HG03439 (cell line): Measurements from ENCODE around the gene MUC4.
"Not testable (repeated sequence)": the region's sequence is repeated elsewhere in the genome, so short reads cannot be mapped to it uniquely, and the experiment has no call there.

ENCODE experiments used
- ATAC-seq: cut with Tn5 transposase; IDR thresholded peaks from one replicate; pipeline ENCODE4 v1.9.1; 2021; ENCODE audit warnings: mild to moderate bottlenecking, moderate library complexity; ENCODE audit not compliant: unreplicated experiment

The MUC4 gene

GRCh38 chr3:195785781-195786405 lies 25.8 kb downstream of the MUC4 start:
- not testable (repeated sequence) for ATAC-seq

GRCh38 chr3:195784031-195784430 lies 27.7 kb downstream of the MUC4 start:
- ATAC-seq: not testable (repeated sequence)

- ATAC-seq: not testable (repeated sequence)
Measured at GRCh38 chr3:195781236-195781635, 30.5 kb downstream of the MUC4 start.

- ATAC-seq: no peak
Measured at GRCh38 chr3:195777975-195778374, 33.8 kb downstream of the MUC4 start.

- no peak for ATAC-seq
Measured at GRCh38 chr3:195774917-195775316, 36.8 kb downstream of the MUC4 start.

- no peak for ATAC-seq
Measured at GRCh38 chr3:195773956-195774537, 37.7 kb downstream of the MUC4 start.

GRCh38 chr3:195771646-195772300 lies 40.0 kb downstream of the MUC4 start:
- no peak for ATAC-seq

DNA sequence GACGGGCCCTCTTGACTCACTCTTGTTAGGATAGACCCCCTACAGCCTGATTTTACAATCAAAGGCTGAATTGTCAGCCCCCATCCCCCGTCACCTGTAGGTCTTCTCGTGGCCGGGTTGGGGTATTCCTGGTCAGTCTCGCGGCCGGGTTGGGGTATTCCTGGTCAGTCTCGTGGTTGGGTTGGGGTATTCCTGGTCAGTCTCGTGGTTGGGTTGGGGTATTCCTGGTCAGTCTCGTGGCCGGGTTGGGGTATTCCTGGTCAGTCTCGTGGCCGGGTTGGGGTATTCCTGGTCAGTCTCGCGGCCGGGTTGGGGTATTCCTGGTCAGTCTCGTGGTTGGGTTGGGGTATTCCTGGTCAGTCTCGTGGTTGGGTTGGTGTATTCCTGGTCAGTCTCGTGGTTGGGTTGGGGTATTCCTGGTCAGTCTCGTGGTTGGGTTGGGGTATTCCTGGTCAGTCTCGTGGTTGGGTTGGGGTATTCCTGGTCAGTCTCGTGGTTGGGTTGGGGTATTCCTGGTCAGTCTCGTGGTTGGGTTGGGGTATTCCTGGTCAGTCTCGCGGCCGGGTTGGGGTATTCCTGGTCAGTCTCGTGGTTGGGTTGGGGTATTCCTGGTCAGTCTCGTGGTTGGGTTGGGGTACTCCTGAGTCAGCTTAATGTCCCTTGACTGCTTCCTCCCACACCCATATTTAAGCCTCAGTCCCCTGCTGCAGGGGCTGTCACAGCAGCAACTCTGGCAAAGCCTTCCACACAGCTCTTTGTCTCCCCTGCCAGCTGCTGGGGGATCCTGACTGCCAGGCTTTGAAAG lies 40.7 kb downstream of the MUC4 start:
- ATAC-seq: not testable (repeated sequence)

GRCh38 chr3:195770081-195770840 lies 41.5 kb downstream of the MUC4 start:
- ATAC-seq: no peak

DNA sequence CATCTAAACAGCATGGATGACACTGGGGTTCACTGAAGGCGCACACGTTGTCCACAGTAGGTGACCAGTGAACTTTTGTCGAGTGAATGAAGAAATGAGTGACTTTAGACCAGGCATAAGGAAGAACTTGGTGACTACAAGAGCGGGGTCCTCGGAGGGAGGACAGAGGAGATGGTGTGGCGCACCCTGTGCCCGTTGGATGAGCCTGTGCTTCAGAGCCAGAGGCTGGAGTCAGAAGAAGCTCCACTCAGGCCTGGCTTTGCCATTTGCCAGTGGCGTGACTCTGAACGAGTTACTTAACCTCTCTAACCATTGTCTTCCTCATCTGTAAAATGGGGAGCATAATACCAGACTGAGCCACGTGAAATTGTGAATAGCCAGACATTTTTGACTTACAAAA lies 42.2 kb downstream of the MUC4 start:
- ATAC-seq: no peak

DNA sequence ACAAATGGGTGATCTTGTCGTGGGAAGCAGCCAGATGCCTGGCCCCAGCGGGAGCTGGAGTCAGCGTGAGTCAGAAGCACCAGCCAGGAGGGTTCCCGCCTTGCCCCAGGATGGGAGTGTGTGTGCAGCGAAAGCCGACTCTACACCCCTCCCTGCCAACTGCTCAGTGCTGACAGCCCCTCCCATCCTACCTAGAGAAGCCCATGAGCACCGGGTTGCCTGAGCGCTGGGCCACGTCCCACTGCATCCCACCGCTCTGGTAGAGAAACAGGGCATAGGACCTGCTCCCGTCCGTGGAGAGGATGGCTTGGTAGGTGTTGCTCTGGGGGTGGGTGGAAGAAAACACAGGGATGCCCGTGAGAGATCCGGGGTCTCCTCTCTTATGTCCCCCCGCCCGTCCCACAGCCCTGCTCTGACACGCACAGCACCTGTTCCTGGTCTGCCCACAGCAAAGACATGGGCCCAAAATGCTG lies 42.9 kb downstream of the MUC4 start:
- ATAC-seq: no peak

GRCh38 chr3:195768414-195768813 lies 43.3 kb downstream of the MUC4 start:
- no peak for ATAC-seq

DNA sequence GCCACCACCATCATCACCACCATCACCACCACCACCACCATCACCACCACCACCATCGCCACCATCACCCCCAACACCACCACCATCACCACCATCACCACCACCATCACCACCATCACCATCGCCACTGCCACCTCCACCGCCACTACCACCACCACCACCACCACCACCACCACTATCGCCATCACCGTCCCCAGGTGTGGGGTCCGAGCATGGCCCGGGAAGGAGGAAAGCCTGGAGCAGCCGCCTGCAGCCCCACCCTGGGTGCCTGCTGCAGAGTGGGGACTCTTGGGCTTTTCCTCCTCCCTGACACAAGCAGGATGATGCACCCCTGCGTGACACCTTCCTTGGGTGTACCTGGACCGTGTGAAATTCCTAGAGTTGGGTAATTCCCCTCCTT lies 43.9 kb downstream of the MUC4 start:
- ATAC-seq: no peak

- no peak for ATAC-seq
Measured at GRCh38 chr3:195766671-195767070, 45.1 kb downstream of the MUC4 start.

- no peak for ATAC-seq
Measured at GRCh38 chr3:195764961-195765706, 46.6 kb downstream of the MUC4 start.

DNA sequence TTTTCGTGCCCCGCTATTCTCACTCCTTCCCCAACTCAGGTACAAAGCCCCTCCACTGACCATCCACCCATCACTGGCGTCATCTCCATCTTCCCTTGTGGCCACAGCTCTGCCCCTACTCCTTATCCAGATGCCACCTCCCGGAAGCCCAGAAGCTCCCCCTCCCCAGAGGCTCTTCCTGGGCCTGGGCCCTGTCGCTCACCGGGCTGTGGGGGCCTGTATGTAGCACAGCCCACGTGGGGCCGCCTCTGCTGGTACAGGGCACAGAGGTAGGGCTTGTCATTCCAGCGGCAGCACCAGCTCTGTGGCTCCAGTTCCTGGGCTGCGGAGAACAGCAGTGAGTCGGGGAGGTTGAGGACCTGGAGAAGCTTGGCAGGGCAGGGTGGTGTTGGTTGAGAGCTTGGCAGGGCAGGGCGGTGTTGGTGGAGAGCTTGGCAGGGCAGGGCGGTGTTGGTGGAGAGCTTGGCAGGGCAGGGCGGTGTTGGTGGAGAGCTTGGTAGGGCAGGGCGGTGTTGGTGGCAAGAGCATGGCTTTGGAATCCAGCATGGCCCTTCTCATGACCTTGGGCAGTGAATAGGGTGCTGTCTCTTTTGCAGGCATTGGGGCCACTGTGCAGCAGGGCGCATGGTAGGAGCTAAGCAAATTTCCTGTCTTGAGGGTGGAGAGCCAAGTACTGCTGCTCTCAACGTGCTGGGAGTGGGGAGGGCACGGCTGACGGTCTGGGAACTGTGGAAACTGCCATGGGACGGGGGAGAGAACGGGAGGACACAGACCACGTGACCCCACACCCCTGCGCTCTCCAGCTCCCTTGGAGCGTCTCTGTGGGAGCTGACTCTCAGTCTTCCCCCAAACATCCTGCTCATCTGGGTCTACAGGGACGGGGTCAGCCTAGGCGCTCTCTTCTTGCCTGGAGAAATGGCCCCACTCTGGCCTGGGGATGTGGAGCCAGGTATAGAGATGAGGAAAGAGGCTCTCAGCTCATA lies 47.6 kb downstream of the MUC4 start:
- no peak for ATAC-seq

DNA sequence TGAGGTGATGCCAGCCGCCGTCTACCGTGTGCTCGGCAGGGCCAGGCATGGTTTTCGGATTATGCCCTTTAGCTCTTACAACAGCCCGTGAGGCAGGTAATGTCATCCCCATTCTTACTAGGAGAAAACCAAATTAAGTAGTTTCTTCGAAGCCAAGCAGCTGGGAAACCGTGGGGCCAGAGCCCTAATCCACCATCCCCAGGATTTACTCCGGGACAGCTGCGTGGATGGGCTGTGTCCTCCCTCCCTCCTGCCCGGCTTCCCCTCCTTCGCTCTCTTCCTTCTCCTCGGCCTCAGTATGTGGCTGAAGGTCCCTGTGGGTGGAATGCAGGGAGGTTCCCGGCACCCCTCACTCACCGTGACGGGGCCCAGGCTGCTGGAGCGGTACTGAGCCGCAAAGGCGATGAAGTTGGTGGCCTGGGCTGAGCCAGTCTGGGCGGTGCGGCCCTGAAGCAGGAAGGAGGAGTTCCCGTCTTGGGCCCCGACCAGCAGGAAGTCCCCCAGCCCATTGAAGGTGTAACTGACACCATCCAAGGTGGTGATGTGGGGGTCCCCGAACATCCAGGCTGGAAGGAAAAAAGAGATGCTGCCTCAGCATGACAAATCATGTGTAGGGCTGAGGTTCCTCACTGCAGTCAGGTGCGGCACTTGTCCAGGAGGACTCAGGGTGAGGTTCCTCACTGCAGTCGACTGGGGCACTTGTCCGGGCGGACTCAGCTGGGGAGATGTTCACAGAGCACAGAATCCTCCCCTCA lies 48.5 kb downstream of the MUC4 start:
- no peak for ATAC-seq

DNA sequence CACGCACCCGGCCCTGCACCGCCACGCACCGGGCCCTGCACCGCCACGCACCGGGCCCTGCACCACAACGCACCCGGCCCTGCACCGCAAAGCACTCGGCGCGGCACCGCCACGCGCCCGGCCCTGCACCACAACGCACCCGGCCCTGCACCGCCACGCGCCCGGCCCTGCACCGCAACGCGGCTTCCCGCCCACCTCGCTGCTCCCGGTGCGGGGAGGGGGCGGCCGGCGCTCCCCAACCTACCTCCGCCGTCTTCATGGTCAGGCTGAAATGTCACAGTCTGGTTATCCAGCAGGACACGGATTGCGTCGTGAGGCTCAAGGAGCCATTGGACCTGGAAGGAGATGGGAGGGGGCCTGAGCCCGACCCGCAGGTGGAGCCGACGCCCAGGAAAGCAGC lies 49.1 kb downstream of the MUC4 start:
- no peak for ATAC-seq
